ENCODE measurements around the gene IL15. TPM values are rescaled to one million over a fixed set of nuclear protein-coding genes. Genes with fewer than 3 reads are reported as not detected.

Gene IL15
- total RNA-seq, 2 donors from 2014 or later: 0.66 to 2.1 TPM

DNA sequence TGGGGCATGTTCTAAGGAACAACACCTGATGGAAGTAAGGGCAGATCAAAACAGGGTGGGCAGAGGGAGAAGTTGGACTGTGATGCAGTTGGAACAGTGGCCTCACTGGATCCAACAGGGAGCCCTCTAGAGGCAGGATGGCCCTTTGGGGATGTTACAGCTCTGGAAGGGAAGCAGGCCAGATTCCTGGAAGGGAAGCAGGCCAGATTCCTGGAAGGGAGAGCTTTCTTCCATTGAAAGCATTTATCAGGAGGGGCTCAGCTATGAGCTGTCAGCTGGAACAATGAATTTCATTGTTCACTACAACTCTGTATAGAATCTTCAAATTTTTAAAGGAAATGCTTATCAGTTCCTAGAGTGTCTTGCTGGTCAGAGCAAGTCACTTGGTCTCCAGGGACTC is 17.7 kb downstream of the IL15 start:
- Histone ChIP-seq H3K27me3 (no peaks in the 10 kb centered on the region), H3K9me3 (no peaks in the 10 kb centered on the region), H3K4me3 (no peak overlapping the region), H3K36me3 (replicated peaks in 1 of 2; ENCODE audit: insufficient read depth in 1 of 2, low read depth in 2 of 2) (no peaks in the 10 kb centered on the region), H3K4me1 (peaks cover 7% of the 10 kb centered on the region), H3K27ac (no peak overlapping the region)
- intact Hi-C loops (cut with DNase I): no loop called here
- peak; percentile 16 to 39 (median 24) for DNase-seq
- peak; percentile 38 for ATAC-seq
- TF ChIP-seq CTCF (IDR thresholded peaks at IDR 0.05): peak in 4 of 7 experiments; percentile 13 to 30 (median 18)
- no peak for TF ChIP-seq POLR2A (IDR thresholded peaks at IDR 0.05)

- Histone ChIP-seq H3K27ac (no peak overlapping the region), H3K36me3 (replicated peaks in 1 of 2; ENCODE audit: insufficient read depth in 1 of 2, low read depth in 2 of 2) (no peaks in the 10 kb centered on the region), H3K4me3 (no peak overlapping the region), H3K4me1 (peaks cover 7% of the 10 kb centered on the region), H3K9me3 (no peaks in the 10 kb centered on the region), H3K27me3 (no peaks in the 10 kb centered on the region)
- intact Hi-C loops (cut with DNase I): no loop called here
- DNase-seq: no peak
- WGBS, 2 donors: 77 to 83% methylated on average over 3 of the region's 3 CpGs
- no peak for TF ChIP-seq CTCF (IDR thresholded peaks at IDR 0.05)
- no peak for TF ChIP-seq POLR2A (IDR thresholded peaks at IDR 0.05)
- ATAC-seq: no peak
Observed at GRCh38 chr4:141656031-141656430, 19.6 kb downstream of the IL15 start.

DNA sequence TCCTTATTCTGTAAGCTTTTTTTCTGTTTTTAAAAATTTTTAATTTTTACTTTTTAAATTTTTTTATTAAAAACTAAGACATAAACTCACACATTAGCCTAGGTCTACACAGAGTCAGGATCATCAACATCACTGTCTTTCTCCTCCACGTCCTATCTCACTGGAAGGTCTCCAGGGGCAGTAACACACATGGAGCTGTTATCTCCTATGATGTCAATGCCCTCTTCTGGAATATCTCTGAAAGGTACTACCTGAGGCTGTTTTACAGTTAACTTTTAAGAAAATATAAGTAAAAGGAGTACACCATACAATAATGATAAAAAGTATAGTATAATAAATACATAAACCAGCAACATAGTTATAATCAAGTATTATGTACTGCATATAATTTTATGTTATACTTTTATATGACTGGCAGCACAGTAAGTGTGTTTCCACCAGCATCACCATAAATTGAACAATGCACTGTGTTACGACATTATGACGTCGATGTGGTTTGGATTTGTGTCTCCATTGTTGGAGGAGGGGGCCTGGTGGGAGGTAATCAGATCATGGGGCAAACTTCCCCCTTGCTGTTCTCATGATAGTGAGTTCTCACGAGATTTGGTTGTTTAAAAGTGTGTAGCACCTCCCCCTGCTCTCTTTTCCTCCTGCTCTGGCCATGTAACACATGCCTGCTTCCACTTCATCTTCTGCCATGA is 21.3 kb downstream of the IL15 start:
- ATAC-seq: no peak
- no peaks in the 10 kb centered on the region for H3K36me3 ChIP-seq (replicated peaks in 1 of 2; ENCODE audit: insufficient read depth in 1 of 2, low read depth in 2 of 2)
- H3K4me3 ChIP-seq: no peak overlapping the region
- H3K9me3 ChIP-seq: no peaks in the 10 kb centered on the region
- 78 to 79% methylated on average over 5 of the region's 5 CpGs for WGBS, 2 donors
- peaks cover under 1% of the 10 kb centered on the region for H3K4me1 ChIP-seq
- intact Hi-C loops (cut with DNase I): no loop called here
- no peak overlapping the region for H3K27ac ChIP-seq
- no peaks in the 10 kb centered on the region for H3K27me3 ChIP-seq
- no peak for DNase-seq
- TF ChIP-seq CTCF (IDR thresholded peaks at IDR 0.05) (no peak), POLR2A (IDR thresholded peaks at IDR 0.05) (no peak)

DNA sequence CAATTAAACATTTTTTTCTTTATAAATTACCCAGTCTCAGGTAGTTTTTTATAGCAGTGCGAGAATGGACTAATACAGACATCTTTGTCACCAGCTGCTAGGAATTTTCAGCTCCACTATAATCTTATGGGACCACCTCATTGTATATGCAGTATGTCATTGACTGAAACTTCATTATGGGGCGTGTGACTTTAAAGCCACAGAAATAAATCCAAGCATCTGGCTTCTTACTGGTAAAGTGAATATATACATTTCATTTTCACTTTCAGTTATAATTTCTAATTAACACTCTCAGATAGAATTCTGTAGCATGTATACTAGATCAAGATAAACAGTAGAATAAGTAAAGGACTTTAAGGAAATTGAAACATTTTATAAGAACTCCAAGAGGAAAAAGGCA is 21.9 kb downstream of the IL15 start:
- no peak overlapping the region for H3K4me3 ChIP-seq
- intact Hi-C loops (cut with DNase I): no loop called here
- TF ChIP-seq CTCF (IDR thresholded peaks at IDR 0.05) (no peak), POLR2A (IDR thresholded peaks at IDR 0.05) (no peak)
- H3K36me3 ChIP-seq (replicated peaks in 1 of 2; ENCODE audit: insufficient read depth in 1 of 2, low read depth in 2 of 2): no peaks in the 10 kb centered on the region
- DNase-seq (no peak), ATAC-seq (no peak)
- H3K27me3 ChIP-seq: no peaks in the 10 kb centered on the region
- no peak overlapping the region for H3K27ac ChIP-seq
- no peaks in the 10 kb centered on the region for H3K9me3 ChIP-seq
- H3K4me1 ChIP-seq: no peaks in the 10 kb centered on the region
- 88 to 94% methylated on average over 2 of the region's 2 CpGs for WGBS, 2 donors

DNA sequence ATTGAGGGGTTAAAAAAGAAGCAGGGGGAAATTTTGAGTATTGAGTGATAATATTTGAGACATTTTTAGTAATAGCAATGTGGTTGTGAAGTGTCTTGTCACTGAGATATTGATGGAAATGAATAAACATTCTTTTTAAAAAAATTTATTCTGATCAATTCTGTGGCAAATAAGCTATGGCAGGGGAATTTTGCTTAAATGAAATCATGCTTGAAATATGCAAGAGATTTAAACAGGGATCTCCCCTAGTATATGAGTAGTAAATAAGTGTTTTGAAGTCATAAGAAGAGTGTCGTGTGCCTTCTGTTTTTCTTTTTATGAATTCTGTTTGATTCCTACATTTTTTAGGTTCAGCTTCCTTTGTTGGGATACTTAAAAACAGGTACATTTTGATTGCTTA is 23.2 kb downstream of the IL15 start:
- intact Hi-C loops (cut with DNase I): no loop called here
- no peak overlapping the region for H3K27ac ChIP-seq
- ATAC-seq (no peak), DNase-seq (no peak)
- H3K4me1 ChIP-seq: no peaks in the 10 kb centered on the region
- WGBS, 2 donors: 76 to 81% methylated on average over 1 of the region's 1 CpG
- TF ChIP-seq CTCF (IDR thresholded peaks at IDR 0.05) (no peak), POLR2A (IDR thresholded peaks at IDR 0.05) (no peak)
- no peaks in the 10 kb centered on the region for H3K36me3 ChIP-seq (replicated peaks in 1 of 2; ENCODE audit: insufficient read depth in 1 of 2, low read depth in 2 of 2)
- H3K9me3 ChIP-seq: no peaks in the 10 kb centered on the region
- no peaks in the 10 kb centered on the region for H3K27me3 ChIP-seq
- H3K4me3 ChIP-seq: no peak overlapping the region
